PC-3 (cell line): ENCODE measurements around the gene MAML3.

ENCODE experiments used
- CTCF ChIP-seq: fragments of 300-600 bp; sonication (generic); conservative IDR thresholded peaks from 2 replicates; pipeline ENCODE4 v1.5.1; 2017; ENCODE audit warnings: antibody characterized with exemption, low read depth, mild to moderate bottlenecking, low read length
- EZH2 ChIP-seq: fragments of 300-600 bp; sonication (generic); IDR thresholded peaks from one replicate; pipeline ENCODE4 v1.6.1; 2017; ENCODE audit warnings: antibody characterized with exemption, mild to moderate bottlenecking, low read length; ENCODE audit not compliant: unreplicated experiment
- EZH2phosphoT487 ChIP-seq: fragments of 300-600 bp; sonication (generic); IDR thresholded peaks from 2 replicates; pipeline ENCODE4 v1.6.1; 2018; ENCODE audit warnings: mild to moderate bottlenecking, antibody characterized with exemption, low read length, borderline replicate concordance

GRCh38 chr4:139734201-139734874, 419.6 kb downstream of the MAML3 start:
- TF ChIP-seq EZH2, result no peak
- TF ChIP-seq CTCF, result no peak
- no peak for TF ChIP-seq EZH2phosphoT487
